Measurements from ENCODE around the gene HSD17B8.

GRCh38 chr6:33183071-33183683 is 21.3 kb upstream of the HSD17B8 start:
- no peak for TF ChIP-seq FOXM1 (IDR thresholded peaks at IDR 0.05; ENCODE audit: borderline replicate concordance, low read depth)
- no peak for TF ChIP-seq RAD21 (IDR thresholded peaks at IDR 0.05; ENCODE audit: low read depth)
- no peak for TF ChIP-seq TAF1 (IDR thresholded peaks at IDR 0.05; ENCODE audit: low read depth)
- no peak for TF ChIP-seq REST (IDR thresholded peaks at IDR 0.05; ENCODE audit: low read depth)
- TF ChIP-seq CEBPB (IDR thresholded peaks at IDR 0.05): no peak
- no peak for TF ChIP-seq MAX (IDR thresholded peaks at IDR 0.05)
- TF ChIP-seq EGR1 (IDR thresholded peaks at IDR 0.05): no peak
- no peak for TF ChIP-seq CREB1 (IDR thresholded peaks at IDR 0.05; ENCODE audit: low read depth)
